Uterus (tissue), 2 donors: ENCODE data around the gene KIAA0232.
A peak's percentile ranks its signal among the peaks of the same experiment; 100 is the strongest.

Experiments used
- POLR2A ChIP-seq, 2 donors: fragments of 450-650 bp; IDR thresholded peaks; one replicate each; pipeline ENCODE4 v1.6.1; 2016; ENCODE audit warnings: antibody characterized with exemption in 2 of 2, mild to moderate bottlenecking in 1 of 2, moderate library complexity in 1 of 2
- TF ChIP-seq, protein P1 (sequence below), 4 experiments: fragments of 200-600 bp in 2 of 4; fragments of 450-650 bp in 2 of 4; sonication (generic) in 2 of 4; IDR thresholded peaks; one replicate each; pipeline ENCODE4 v1.5.1; 2016 to 2019; ENCODE audit warnings: antibody characterized with exemption in 4 of 4, mild to moderate bottlenecking in 2 of 4, moderate library complexity in 1 of 4

DNA sequence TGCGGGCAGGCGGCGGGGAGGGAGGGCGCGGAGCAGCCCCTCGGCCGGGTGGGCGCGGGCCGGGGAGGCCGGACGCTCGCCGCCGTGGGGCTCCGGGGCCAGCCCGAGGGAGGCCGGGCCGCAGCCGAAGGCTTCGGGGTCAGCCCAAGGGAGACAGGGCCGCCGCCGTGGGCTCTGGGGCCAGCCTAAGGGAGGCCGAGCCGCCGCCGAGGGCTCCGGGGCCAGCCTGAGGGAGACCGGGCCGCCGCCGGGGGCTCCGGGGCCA is 251 bp downstream of the KIAA0232 start:
- TF ChIP-seq POLR2A (IDR thresholded peaks at IDR 0.05) = no peak
- TF ChIP-seq, protein P1, sequence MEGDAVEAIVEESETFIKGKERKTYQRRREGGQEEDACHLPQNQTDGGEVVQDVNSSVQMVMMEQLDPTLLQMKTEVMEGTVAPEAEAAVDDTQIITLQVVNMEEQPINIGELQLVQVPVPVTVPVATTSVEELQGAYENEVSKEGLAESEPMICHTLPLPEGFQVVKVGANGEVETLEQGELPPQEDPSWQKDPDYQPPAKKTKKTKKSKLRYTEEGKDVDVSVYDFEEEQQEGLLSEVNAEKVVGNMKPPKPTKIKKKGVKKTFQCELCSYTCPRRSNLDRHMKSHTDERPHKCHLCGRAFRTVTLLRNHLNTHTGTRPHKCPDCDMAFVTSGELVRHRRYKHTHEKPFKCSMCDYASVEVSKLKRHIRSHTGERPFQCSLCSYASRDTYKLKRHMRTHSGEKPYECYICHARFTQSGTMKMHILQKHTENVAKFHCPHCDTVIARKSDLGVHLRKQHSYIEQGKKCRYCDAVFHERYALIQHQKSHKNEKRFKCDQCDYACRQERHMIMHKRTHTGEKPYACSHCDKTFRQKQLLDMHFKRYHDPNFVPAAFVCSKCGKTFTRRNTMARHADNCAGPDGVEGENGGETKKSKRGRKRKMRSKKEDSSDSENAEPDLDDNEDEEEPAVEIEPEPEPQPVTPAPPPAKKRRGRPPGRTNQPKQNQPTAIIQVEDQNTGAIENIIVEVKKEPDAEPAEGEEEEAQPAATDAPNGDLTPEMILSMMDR (IDR thresholded peaks at IDR 0.05) = peak in 1 of 4 experiments; percentile 1
